H1 (cell line): ENCODE results near the gene MYBPC2. TPM values are rescaled to one million over a fixed set of nuclear protein-coding genes. Genes with fewer than 3 reads are reported as not detected.

ENCODE experiments used
- CHD1 ChIP-seq: IDR thresholded peaks from 2 replicates; pipeline ENCODE4 v1.6.1; 2012; ENCODE audit warnings: low read depth, low read length, improper control_type of control experiment
- GABPA ChIP-seq: IDR thresholded peaks from 2 replicates; pipeline ENCODE4 v1.6.1; 2011; ENCODE audit warnings: mild to moderate bottlenecking, low read length, moderate library complexity, borderline replicate concordance; ENCODE audit not compliant: insufficient read depth
- NRF1 ChIP-seq: IDR thresholded peaks from 2 replicates; pipeline ENCODE4 v1.6.1; 2011; ENCODE audit warnings: mild to moderate bottlenecking, low read depth, low read length, improper control_type of control experiment
- RNF2 ChIP-seq: fragments of 200-900, 300-1000 bp; sonication (generic); IDR thresholded peaks from 2 replicates; pipeline ENCODE4 v1.7.1; 2016; ENCODE audit warnings: borderline replicate concordance, low read depth, mild to moderate bottlenecking, antibody characterized with exemption, low read length; ENCODE audit not compliant: poor library complexity, severe bottlenecking; ENCODE audit errors: missing control alignments
- SP2 ChIP-seq: IDR thresholded peaks from 2 replicates; pipeline ENCODE4 v1.6.1; 2012; ENCODE audit warnings: mild to moderate bottlenecking, low read length, inconsistent platforms
- polyA plus RNA-seq, 7 experiments: library from polyadenylated mRNA; depleted of rRNA in 3 of 7; stranded (reverse) in 5 of 7; unstranded in 2 of 7; fragments of >200 nt in 5 of 7; fragments of 200-250 nt in 2 of 7; gene quantifications; 1 replicate in 5 of 7; 2 replicates in 1 of 7; 4 replicates in 1 of 7; pipeline versions ENCODE4 v1.2.1 to v1.2.3, GENCODE V29; 2011 to 2013; ENCODE audit warnings: missing spikeins in 2 of 7, mixed read lengths in 2 of 7
- total RNA-seq: library from RNA; stranded (reverse); fragmentation: NEBNext Ultra II Directional; extraction: Animal tissue kit (Norgen Biotek cat#: 25700); gene quantifications from 2 replicates; pipeline ENCODE4 v1.2.1, GENCODE V29; 2021
- TF ChIP-seq, protein P1 (sequence below): IDR thresholded peaks from 2 replicates; pipeline ENCODE4 v1.6.1; 2012; ENCODE audit warnings: low read length, inconsistent platforms
- TF ChIP-seq, protein P2 (sequence below): IDR thresholded peaks from 2 replicates; pipeline ENCODE4 v1.6.1; 2012; ENCODE audit warnings: inconsistent platforms

Gene MYBPC2
- total and polyA plus RNA-seq, 2 of the 8 experiments (the other 6 are each of a cell fraction or from before 2014, with no cell fraction given): 1.8 to 3.1 TPM

DNA sequence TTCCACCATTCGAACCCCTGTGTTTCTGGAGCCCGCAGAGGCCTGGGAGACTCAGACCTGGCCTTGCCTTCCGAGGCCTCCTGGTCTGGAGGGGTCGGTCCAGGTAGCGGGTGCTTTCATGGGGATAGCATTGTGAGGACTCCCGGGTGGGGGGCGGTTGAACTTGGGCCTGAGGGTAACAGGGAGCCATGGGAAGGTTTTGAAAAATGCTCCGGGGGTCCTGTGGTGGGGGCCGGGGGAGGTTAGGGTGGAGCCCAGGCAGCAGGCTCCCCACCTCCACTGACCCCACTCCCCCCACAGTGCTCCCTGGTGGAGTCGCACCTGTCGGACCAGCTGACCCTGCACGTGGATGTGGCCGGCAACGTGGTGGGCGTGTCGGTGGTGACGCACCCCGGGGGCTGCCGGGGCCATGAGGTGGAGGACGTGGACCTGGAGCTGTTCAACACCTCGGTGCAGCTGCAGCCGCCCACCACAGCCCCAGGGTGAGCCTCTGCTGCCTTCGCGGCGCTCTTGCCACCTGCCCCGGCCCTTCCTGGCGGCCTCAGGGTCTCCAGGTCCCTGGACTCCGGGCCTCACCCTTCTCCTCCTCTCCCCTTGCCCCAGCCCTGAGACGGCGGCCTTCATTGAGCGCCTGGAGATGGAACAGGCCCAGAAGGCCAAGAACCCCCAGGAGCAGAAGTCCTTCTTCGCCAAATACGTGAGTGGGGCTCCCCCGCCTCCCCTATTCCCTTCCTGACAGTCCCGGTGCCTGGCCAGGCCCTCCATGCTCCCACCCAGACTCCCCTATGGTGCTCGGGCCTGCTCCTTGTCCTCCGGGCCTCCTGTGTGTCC is 47.8 kb downstream of the MYBPC2 start (continued):
- TF ChIP-seq, protein P1, sequence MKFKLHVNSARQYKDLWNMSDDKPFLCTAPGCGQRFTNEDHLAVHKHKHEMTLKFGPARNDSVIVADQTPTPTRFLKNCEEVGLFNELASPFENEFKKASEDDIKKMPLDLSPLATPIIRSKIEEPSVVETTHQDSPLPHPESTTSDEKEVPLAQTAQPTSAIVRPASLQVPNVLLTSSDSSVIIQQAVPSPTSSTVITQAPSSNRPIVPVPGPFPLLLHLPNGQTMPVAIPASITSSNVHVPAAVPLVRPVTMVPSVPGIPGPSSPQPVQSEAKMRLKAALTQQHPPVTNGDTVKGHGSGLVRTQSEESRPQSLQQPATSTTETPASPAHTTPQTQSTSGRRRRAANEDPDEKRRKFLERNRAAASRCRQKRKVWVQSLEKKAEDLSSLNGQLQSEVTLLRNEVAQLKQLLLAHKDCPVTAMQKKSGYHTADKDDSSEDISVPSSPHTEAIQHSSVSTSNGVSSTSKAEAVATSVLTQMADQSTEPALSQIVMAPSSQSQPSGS: no peak
- TF ChIP-seq CHD1 (no peak), SP2 (no peak), RNF2 (no peak), NRF1 (no peak), GABPA (no peak)
- TF ChIP-seq, protein P2, sequence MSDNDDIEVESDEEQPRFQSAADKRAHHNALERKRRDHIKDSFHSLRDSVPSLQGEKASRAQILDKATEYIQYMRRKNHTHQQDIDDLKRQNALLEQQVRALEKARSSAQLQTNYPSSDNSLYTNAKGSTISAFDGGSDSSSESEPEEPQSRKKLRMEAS: no peak
